Stimulated activated CD8-positive, alpha-beta memory T cell treated with anti-CD3 and anti-CD28 coated beads, Interleukin-7, amount 100 ng/mL, for 4 hours (primary cell): ENCODE results near the gene KY.

Experiments
- DNase-seq, 2 donors: peaks; one replicate each; pipeline ENCODE4 v3.0.0-alpha.2; 2020; ENCODE audit warnings: low read depth in 2 of 2

KY gene

DNA sequence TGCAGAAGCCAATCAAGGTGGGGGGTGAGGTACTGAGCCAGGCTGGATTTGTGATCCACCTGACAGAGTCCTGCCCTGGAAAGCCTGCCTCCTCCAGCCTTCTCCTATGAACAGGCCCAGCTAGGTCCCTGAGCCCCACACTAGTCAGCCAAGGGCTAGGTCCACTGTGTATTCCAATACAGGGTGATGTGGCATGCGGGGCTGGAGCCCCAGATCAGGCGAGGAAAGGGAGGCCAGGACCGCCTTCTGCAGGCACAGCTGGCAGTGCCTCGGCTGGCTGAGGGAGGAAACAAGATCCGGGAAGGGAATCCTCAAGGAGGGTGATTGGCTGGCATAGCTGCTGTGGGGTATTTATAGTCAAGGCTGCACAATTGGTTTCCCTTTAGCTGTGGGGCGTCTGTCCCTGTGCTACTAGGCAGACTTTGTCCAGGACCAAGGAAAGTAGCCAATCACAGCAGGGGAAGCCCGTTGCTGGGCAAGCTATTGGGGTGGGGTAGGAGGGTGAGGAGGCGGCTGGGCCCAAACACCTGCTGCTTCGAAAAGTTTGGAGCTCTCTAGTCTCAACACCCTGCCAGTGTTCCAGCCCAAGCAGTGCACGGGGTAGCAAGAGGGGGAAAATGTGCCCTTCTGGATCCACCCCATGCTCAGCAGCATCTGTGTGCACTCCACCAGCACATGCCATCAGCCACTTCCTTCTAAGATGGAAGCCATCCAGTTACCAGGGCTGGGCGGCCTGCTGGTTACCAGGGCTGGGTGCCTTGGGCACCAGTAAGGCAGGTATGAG lies 5.9 kb downstream of the KY start:
- DNase-seq: no peak

DNA sequence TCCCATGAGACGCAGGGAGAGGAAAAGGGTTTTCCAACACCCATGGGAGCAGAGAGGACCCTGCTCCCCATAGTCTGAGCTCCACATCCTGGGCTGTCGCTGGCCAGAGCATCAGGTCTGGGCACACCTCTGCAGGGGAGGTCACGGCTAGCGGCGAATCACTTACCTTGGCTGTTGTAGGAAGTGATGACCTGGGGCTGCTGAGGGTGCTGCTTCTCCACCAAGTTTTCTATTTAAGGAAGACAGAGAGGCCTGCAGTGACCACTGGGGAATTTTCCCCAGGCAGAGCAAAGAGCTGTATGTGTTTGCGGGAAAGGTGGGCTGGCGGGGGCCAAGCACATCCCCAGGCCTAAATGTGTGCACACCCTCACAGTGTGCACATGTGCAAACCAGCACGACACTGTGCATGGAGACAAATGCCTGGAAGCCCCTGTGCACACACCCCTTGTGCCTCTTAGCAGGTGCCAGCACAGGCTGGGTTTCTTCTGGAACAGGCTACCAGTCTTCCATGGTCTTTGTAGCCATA lies 7.6 kb downstream of the KY start:
- no peak for DNase-seq

DNA sequence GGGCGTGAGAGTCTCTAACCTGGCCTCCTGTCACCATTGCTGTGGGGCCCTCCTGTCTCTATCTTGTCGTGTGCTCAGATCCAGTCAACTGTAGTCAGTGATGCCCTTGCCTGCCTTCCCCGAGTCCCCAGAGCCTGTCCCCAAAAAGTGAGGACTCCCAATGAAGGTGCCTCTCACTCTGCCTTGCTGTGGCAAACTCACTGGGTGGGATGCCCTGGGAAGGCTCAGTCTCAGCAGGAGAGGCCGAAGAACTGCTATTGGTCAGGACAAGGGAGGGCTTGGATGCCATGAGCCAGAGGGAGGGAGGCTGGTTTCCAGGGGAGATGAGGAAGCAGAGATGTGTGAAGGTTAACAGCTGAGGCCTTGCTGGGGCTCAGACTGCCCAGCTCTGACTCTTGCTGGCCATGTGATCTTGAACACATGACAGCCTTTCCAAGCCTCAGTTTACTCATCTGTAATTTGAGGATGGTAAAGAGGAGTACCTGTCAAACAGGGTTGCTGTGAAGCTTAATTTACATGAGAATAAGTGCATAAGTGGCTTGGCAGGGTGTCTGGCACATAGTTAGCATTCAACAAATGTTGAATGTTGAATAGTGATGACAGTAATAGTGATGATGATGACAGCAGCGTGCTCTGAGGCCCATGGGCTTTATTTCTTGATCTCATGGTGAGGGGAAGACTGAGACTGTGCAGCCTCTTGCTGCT lies 8.2 kb downstream of the KY start:
- no peak for DNase-seq

DNA sequence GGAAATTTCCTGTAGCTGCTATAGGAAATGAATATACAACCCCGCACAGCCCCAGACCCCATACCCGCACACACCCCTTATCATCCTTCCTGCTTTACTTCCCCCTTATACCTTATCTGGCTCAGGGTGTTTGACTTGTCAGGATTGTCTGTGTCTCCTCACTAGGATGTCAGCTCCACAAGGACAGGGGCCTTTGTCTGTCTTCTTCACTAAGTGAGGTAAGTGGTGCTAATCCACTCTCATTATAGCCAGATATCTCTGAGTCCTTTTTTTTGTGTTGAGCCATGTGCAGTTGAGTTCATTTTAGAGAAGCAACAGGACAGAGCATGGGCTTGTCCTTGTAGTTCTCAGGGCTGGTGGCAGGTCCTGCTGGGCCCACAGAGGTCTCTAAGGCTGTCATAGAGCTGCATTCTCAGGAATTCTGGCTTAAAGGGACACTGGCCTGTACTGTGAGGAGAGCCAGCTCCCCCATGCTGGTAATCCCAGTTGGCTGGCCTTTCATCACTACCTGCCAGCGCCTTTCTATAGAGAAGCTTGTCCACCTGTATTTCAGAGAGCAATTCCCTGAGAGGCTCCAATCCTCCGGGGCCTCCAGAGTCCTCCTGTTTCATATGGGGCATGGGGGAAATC lies 9.0 kb downstream of the KY start:
- DNase-seq: no peak

DNA sequence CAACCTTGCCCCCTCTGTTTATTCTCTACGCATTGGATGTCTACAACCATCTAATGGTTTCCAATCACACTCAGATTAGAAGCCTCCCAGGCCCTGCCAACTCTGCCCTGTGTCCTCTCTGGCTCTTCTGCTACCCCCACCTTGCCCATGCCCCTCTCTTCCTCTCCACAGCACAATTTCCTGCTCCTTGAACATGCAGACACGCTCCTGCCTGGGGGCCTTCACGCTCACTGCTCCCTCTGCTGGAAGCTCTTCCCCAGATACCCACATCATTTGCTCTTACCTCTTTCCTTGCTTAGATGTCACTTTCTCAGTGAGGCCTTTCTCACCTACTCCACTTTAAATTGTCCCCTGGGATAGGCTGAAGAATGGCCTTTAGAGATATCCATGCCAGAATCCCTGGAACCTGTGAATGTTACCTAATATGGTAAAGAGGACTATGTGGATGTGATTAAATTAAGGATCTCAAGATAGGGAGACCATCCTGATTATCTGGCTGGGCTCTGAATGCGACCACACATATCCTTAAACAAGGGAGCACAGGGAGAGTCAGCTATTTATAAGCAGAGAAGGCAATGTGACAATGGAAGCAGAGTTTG lies 9.9 kb downstream of the KY start:
- no peak for DNase-seq

DNA sequence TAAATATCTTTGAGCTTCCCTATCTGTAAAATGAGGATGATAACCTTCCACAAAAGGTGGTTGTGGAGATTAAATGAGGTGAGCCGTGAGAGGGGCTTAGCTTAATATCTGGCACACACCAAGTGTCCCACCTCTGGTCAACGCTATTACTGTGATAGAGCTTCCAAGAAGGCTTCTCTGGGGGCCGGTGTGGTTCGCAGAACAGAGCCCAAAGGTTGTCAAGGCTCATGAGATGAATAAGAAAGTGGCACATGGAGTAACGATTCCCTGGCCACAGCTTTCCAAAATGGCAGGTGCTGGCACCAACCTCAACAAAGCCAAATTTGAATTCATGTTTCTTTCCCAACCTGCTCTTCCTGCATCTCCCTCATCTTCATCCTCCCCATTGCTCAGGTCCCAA lies 10.4 kb downstream of the KY start:
- no peak for DNase-seq

DNA sequence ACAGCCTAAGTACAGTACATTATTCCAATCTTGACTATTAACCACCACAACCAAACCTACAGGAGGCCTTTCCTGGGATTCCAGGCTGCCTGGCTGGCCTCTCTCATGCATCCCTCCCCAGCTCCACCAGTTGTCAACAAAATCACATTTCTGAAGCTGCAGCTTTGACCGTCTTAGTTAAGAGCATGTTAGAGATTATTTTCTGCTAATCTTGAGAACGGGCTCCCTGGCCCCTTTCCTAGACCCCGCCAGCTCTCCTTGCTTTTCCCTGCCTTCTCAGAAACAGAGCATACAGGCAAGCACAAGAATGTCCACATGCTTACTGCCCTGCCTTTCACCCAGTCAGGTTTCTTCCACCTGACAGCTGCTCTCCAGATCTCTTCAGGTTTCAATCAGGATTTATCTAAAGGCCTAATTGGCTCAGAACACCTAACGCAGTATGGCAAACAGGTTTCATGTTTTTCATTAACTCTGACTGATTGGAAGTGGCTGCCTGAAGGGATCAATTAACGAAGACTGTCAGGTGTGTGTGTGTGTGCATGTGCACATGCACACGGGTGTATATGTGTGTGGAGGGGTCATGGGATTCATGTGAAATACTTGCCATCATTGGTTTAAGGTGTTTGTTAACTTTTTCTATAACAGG lies 12.3 kb downstream of the KY start:
- no peak for DNase-seq

DNA sequence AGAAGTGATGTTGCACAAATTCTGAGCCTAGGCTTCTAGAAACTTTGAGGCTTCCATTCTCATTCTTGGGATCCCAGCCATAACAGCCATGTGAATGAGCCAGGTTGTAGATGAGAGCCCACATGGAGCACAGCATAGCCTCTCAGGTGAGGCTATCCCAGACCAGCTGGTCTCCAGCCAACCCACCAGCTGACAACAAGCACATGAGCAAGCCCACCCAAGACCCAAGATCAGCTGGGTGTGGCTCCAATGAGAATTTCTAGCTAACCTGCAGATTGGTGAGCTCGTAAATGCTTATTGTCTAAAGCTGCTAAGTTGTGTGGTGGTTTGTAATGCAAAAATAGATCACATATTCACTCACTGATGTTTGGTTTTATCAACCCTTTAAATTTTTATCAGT lies 14.4 kb downstream of the KY start:
- no peak for DNase-seq

DNA sequence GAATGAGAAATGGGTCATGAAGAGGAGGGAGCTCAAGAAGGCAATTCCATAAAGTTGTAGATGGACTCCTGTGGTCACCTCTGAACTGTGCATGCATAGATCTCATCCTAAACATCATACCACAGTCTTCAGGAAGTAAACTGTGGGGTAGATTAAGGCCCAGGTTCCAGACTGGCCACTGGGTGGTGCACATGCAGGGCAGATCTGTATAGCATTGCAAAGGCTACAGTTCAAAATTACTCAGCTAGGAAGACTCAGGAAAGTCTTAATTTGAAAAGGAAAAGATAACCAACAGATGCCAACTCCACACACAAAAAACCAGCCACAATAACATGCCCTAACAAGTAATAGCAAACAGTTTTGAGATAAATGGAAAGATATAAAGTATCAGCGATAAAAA lies 20.3 kb downstream of the KY start:
- no peak for DNase-seq

DNA sequence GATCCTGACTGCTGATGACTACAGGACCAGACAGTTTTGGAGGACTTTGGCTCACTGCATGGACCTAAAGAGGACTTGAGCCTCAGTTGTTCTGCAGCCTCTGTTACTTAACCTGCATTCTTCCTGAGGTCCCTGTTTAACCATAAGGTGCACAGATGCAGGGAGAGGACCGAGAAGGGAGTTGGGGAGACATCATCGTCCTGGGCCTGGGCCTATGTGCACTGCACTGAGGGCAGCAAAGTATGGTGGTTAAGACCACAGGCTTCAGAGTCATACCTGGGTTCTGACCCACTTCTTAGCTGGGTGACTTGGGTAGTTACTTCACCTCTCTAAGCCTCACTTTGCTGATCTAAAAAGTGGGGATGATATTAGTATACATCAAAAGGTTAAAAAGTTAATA lies 21.9 kb downstream of the KY start:
- no peak for DNase-seq

DNA sequence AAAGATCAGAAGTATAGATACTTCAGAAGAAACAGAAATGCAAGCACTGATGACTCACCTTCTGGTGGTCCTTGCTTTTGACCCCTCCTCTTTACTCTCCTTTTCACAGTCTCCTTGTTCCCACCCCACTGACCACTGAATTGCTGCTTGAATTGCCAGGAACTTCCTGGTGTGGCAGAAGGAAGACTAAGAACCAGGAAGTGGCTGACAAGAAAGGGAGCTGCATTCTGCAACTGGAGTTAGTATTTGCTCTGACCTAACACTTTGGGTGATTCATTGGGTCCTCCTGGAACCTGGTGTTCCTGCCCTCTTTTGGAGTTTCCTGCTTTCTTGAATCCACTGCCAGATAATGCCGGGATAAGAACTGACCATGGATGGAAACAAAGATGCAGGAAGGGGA lies 23.0 kb downstream of the KY start:
- DNase-seq: no peak

DNA sequence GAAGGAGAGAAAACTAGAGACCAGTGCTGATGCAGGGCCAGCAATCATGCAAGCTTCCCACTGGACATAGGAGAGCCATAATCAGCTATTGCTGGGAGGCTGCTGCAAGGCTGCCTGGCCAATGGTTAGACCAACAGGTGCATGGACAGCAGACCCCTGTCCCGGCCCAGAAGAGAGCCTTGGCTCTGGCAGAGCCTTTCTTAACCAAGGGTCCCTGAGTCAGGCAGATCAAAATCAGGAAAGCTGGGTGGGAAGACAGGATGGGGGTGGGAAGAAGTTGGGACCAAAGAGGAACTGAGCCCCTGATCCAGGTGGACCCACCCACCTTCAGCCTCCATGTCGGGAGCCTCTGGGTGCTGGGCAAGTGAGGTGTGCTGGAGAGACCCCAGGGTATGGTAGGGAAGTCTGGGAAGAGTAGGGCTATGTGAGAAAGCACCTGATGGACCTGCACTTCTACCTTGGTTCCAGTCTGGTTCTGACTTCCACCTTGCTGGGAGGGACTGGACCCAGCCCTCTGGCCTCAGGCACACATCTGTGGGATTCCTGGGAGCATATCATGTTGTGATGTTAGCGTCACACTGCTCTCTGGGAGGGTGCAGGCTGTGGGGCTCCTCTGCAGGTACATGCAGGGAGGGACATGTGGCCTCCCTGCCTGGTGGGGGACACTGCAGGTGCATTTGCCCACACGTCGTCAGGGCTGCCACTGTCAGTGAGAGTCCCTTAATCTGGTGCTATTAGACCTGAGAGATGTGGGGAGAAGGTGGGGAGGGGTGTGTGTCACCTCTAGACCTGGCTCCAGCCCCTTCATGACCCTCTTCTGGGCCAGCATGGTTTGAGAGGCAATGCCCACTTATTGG lies 24.7 kb downstream of the KY start:
- DNase-seq: no peak

DNA sequence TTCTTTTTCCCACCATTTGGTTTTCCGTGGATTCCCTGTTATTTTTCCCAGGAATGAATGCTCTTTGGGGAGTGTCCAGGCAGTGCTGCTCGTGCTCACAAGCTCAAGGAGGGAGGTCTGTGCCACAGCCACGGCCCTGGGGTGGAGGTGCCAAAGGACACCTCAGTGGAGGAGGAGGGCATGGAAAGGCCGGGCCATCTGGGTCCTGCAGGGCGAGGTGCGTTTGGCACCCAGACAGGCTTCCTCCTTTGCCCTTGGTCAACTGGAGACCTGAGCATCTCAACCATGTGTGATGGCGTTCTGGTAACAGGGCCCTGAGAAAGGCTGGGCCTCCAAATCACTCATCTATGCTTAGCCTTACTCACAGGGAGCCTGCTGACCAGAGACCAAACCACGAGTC lies 25.4 kb downstream of the KY start:
- no peak for DNase-seq

DNA sequence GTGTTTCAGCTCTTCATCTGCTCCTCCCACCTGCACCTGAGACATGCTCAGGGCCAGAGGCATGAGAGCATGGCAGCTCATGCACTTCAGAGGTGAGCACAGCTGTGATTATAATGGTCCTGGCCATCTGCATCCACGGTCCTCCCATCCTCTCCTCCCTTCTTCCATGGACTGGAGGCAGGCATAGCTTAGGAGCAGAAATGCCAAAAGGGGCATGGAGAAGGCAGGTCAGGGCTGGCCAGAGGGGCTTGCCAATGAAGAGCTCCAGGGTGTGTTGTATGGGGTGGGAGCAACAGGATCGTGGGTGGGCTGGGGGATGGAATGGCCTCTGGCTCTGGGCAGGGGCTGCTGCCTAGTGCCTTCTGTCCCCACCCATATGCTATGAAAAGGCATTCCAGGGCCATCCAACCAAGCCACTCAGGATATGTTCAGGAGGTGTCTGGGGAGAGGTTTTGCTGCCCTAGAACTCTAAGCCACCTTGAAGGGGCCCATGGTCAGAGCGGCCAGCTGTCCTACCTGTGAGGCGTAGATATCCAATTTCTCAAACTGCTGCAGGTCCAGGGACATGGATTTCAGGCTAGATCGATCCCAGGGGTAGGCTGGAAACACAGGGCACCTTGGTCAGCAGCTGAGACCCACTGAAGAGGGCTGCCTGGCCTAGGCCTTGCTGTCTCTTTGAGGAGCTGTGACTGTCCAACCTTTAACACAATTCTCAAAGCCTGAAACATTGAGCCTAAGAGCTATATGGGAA lies 26.1 kb downstream of the KY start:
- DNase-seq: no peak

DNA sequence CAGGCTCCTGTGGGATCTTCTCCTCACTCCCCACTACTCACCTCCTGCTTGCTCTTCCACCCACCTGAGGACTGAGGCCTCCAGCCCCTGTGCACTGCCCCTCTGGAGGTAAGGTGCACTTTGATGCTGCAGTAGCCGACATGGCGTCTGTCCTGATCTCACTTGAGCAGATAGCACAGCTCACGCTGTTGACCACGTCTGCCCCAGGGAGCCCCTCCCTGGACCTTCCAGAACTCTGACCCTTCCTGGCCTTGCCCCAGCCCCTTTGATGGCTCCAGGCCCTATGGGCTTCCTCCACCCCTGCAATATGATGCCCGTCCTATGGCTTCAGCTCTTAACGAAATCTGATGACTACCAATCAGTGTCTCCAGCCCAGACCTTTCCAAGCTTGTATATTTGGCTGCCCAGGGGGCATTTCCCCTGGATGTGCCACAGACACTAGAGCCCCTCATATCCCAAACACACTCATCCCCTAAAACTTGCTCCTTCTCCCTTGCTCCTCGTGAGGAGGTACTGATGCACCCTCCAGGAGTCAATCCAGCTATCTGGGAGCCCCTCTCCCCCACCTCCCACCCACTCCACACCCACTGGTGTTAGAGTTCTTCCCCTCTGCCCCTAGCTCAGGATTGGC lies 27.1 kb downstream of the KY start:
- DNase-seq: no peak

DNA sequence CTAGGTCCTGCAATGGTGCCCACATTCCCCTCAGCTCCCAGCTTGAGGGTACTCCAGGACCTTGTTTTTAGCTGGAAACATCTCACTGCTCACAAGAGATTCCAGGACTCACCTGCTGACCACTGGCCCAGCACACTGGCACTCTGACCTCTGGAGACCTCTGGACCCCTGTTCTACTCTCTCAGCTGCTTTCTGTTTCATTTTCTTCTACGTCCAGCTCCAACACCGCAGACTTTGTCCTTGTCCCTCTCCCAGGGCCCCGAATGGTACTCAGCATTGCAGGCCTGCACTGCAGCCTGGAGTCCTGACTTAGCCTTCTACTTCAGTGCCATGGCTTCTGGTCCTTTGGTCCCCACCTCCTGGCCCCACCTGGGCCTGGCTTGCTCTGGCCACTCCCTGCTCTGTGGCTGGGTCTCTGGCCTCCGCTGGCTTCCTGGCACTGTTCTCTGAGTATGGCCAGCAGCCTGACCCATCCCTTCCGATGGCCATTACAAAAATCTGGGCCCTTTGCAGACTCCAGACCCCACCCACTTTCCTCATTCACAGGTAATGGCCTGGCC lies 27.9 kb downstream of the KY start:
- DNase-seq: no peak

DNA sequence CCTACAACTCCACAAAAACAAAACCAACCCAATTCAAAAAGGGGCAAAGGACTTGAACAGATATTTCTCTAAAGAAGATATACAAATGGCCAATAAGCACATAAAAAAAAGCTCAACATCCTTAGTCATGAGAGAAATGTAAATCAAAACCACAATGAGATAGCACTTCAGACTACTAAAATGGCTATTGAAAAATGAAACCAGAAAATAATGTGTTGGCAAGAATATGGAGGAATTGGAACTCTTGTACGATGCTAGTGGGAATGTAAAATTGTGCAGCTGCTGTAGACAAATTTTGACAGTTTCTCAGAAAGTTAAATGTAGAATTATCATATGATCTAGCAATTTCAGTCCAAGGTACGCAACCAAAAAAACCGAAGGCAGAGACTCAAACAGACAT lies 29.0 kb downstream of the KY start:
- no peak for DNase-seq

DNA sequence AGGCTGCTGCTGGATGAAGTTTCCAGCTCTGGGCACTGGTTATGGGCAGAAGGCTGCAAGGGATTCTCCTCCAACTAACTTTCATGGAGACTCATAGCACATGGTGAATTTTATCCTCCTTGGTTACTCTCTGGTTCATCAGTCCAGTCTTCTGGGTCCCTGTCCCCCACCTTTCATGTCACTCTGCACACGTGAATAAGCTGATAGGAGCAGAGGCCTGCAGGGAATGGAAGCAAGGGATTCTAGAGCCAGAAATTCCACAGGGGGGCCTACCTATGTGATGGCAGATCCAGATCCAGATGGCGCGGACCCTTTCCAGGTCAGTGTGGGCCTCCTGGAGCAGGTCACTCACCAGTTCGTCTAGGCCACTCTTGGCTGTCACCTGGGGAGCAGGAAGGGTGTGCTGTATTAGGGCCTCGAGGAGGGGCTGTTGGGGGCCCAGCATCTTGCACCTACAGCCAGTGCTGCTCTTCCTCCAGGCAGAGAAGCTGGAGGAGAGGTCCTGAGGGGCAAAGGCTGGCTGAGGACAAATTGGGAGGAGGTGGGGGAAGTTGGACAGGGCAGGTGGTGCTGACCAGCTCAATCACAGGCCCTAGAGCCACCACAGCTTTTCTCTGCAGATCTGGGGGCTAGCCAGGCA lies 30.2 kb downstream of the KY start:
- no peak for DNase-seq

DNA sequence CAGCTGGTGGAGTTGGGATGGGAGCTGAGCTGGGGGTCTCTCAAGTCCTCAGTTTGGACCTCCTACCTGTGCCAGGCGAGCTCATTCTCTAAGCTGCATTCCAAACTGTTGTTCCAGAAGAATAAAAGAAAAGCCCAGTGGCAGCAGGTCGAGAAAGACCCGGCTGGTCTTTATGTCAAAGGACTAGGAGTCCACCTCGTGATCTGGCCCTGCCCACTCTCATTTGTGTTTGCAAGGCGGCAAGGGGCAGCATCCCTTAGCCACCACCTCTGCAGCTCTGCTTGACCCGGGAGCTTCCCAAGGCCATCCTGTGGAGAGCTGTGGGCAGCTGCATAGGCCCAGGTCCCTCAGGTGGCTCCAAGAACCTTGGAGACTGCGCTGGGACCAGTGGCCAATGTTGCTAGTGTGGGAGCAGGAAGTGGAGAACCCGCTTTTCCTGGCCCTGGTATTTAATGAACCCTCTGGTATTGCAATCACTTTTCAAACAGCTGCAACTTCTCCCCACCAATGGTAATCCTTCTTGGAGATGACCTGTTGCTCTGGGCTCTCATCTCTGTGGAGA lies 30.9 kb downstream of the KY start:
- no peak for DNase-seq
